Femur (tissue), 1 donor: ENCODE data around the gene ZNF287.
"Not testable (repeated sequence)": the region's sequence is repeated elsewhere in the genome, so short reads cannot be mapped to it uniquely, and the experiment has no call there.

Experiments used
- DNase-seq: peaks from one replicate; pipeline ENCODE4 v3.0.0-alpha.2; 2017

ZNF287 gene

GRCh38 chr17:16568541-16569357 is at the start of gene ZNF287:
TSS of gene ZNF287 (minus strand) at chr17:16569204. CDS start at chr17:16567731, 1,473 bp downstream.
- peak; percentile 96 for DNase-seq

GRCh38 chr17:16617481-16618060 is 48.6 kb upstream of the ZNF287 start:
- DNase-seq = no peak

GRCh38 chr17:16599537-16599936 is 30.5 kb upstream of the ZNF287 start:
- no peak for DNase-seq

GRCh38 chr17:16593356-16594102 is 24.5 kb upstream of the ZNF287 start:
- DNase-seq = no peak

- DNase-seq = peak; percentile 94
Observed at GRCh38 chr17:16589097-16589969, 20.3 kb upstream of the ZNF287 start.

DNA sequence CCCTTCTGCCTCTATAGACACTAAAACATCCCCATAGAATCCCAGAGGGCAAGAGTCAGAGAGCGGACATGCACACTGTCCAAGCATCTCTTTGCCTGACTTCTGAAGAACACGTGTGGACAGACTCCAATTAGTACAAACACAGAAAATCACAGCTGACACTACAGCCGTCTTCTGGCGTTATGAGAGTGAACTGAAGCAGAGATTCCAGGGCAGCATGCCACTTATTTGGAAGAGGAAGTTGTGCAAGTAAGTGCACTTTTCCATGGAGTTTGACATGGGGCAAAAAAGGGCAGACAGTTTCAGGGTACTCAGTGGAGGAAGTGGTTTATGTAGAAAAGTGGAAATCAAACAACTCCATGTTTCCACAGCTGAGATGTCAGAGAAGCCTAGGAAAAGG is 16.8 kb upstream of the ZNF287 start:
- no peak for DNase-seq

GRCh38 chr17:16584273-16584995 is 15.4 kb upstream of the ZNF287 start:
- peak; percentile 95 for DNase-seq

DNA sequence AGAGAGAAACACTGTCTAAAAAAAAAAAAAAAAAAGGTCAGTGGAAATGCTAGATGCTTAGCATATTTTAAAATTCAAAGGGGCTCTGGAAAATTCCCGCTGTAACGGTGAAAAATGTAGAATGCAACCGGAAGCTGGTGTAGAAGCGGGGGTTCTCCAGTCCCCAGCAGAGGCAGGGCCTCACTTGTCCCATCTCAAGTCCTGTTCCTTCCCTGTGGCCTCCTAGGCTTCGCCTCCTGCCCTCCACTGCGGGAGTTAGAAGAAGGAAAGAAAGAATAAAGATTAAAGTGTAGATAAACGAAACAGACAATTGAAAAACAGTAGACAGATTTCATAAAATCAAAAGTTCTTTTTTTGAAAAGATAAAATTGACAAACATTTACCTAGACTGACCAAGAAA is 14.8 kb upstream of the ZNF287 start:
- DNase-seq = no peak

GRCh38 chr17:16573466-16573865 is 4.5 kb upstream of the ZNF287 start:
- DNase-seq = no peak

- DNase-seq = no peak
Observed at GRCh38 chr17:16569358-16569712, 331 bp upstream of the ZNF287 start.

- DNase-seq = no peak
Observed at GRCh38 chr17:16552637-16553045, 16.4 kb downstream of the ZNF287 start.

DNA sequence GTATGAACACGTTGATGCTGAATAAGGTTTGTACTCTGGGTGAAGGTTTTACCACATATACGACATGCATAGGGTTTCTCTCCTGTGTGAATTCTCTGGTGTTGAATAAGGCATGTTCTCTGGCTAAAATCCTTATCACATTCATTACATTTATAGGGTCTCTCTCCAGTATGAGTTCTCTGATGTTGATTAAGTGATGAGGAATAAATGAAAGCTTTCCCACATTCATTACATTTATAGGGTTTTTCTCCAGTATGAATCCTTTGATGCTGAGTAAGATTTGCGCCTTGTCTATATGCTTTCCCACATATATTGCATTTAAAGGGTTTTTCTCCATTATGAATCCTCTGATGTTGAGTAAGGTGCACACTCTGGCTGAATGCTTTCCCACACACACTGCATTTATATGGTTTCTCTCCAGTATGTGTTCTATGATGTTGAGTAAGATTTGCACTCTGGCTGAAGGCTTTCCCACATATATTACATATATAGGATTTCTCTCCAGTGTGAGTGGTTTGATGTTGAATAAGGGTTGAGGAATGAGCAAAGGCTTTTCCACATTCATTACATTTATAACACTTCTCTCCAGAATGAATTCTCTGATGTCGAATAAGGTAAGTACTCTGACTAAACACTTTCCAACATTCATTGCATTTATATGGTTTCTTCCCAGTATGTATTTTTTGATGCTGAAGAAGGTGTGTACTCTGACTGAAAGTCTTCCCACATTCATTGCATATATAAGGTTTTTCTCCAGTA is 16.9 kb downstream of the ZNF287 start:
- DNase-seq = no peak

DNA sequence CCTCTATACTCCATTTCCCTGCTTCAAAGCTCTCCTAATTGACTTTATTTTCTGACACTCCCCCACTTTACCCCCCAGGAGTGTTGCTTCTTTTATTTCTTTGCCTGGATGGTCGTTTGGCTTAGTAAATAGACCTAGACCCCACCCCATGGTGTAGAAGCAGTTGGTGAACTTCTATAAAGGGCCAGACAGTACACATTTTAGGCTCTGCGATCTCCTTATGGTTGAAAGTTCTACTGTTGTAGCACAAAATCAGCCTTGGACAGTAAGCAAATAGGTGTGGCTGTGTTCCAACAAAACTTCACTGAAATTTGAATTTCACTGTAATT is 31.9 kb downstream of the ZNF287 start:
- no peak for DNase-seq

DNA sequence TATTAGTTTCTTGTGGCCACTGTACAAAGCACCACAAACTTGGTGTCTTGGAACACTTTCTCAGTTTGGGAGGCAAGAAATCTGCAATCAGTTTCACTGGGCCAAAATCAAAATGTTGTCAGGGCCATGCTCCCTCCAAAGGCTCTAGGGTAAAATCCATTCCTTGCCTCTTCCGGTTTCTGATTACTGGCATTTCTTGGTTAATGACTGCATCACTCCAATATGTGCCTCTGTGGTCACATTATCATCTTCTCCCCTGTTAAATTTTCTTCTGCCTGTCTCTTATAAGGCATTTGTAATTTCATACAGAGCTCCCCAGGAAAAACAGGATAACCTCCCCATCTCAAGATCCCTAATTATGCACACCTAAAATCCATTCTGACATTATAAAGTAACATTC is 34.8 kb downstream of the ZNF287 start:
- DNase-seq = no peak

DNA sequence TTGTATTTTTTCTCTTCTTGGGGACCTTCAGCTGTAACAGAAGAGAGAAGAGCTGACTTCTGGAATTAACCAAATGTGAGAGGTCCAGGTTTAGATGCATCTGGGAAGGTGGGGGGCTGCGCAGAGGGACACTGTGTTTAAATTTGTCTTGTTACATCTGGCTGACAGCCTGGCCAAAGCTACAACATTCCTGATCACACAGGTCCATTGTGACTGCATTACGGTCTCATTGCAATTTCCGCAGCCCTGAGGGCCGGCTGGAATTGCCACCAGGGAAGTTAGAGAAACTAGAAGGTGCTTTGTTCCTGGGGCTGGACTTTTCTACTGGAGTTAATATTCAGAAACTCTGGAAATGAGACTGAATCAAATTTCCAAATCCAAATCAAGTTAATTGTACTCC is 39.1 kb downstream of the ZNF287 start:
- DNase-seq = no peak

GRCh38 chr17:16527298-16527697 is 41.7 kb downstream of the ZNF287 start:
- no peak for DNase-seq

- DNase-seq = not testable (repeated sequence)
Observed at GRCh38 chr17:16525556-16525955, 43.4 kb downstream of the ZNF287 start.

DNA sequence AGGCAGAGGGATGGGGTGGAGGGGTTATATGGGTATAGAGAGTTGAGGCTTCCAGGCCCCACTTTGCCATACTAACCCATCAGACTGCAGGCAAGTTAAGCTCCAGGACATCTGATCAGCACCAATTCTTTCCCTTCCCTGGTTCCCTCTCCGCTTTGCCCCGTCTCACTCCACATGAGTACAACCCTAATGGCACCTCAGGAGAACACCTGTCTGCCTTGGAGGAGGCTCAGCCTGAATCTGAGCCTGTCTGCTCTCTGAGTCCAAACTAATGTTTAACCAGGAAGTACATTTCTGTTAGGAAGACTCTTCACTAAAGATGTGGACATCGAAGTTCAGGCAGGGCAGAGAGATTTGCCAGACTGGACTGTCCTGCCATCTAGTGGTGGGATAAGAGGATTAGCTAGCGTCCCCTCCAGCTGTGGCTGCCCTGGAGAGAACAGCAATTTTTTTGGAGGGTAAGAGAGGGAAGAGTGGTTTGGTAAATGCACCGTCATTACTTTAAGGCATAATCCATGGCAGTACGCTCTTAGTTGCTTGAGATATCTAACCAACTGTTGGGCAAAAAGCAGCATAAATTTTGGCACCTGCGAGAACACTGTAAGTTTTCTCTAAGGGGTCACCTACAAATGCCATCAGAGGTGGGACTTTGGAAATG is 47.8 kb downstream of the ZNF287 start:
- DNase-seq = peak; percentile 90

GRCh38 chr17:16519021-16519420 is 50.0 kb downstream of the ZNF287 start:
- DNase-seq = no peak

GRCh38 chr17:16517477-16517876 is 51.5 kb downstream of the ZNF287 start:
- no peak for DNase-seq

GRCh38 chr17:16516594-16517051 is 52.4 kb downstream of the ZNF287 start:
- peak; percentile 67 for DNase-seq
